Body of pancreas (tissue), 4 donors: ENCODE measurements around the gene MAX. TPM values are rescaled to one million over a fixed set of nuclear protein-coding genes. Genes with fewer than 3 reads are reported as not detected.
A peak's percentile ranks its signal among the peaks of the same experiment; 100 is the strongest.
"Not testable (repeated sequence)": the region's sequence is repeated elsewhere in the genome, so short reads cannot be mapped to it uniquely, and the experiment has no call there.

Experiments
- ATAC-seq: fragments of 150-250 bp; one replicate; pipeline ENCODE4 v1.9.1; 2016
- DNase-seq, 4 donors: peaks; one replicate each; pipeline ENCODE4 v3.0.0-alpha.2; 2019
- H3K27ac ChIP-seq, 4 donors: fragments of 200-600 bp; sonication (generic); 1 replicate in 3 of 4; 2 replicates in 1 of 4; pipeline versions ENCODE4 v1.5.1 to v1.6.1; 2016 to 2019; ENCODE audit warnings: mild to moderate bottlenecking in 1 of 4, mixed read lengths in 1 of 4, moderate library complexity in 1 of 4
- H3K27me3 ChIP-seq, 2 donors: fragments of 200-600 bp; sonication (generic); one replicate each; pipeline ENCODE4 v1.6.0; 2016; ENCODE audit warnings: mild to moderate bottlenecking in 1 of 2
- H3K36me3 ChIP-seq, 2 donors: fragments of 200-600 bp; sonication (generic); replicated peaks in 1 of 2; 2 replicates each; pipeline ENCODE4 v1.5.1; 2016; ENCODE audit warnings: low read depth in 2 of 2; ENCODE audit not compliant: insufficient read depth in 1 of 2
- H3K4me1 ChIP-seq: fragments of 200-600 bp; sonication (generic); one replicate; pipeline ENCODE4 v1.6.0; 2016
- H3K4me3 ChIP-seq, 2 donors: fragments of 200-600 bp; sonication (generic); 1 replicate in 1 of 2; 2 replicates in 1 of 2; pipeline ENCODE4 v1.5.1; 2016 to 2019
- H3K9me3 ChIP-seq, 3 donors: fragments of 200-600 bp; sonication (generic); 1 replicate in 2 of 3; 2 replicates in 1 of 3; pipeline ENCODE4 v1.5.1; 2016
- POLR2A ChIP-seq, 3 donors: fragments of 450-650 bp; IDR thresholded peaks; one replicate each; pipeline ENCODE4 v1.6.1; 2016; ENCODE audit warnings: antibody characterized with exemption in 3 of 3, mild to moderate bottlenecking in 2 of 3
- WGBS, 2 donors: methylation state at CpG; one replicate each; pipeline ENCODE4 v1.1.5; 2017; 5-methylcytosine and 5-hydroxymethylcytosine counted together
- intact Hi-C: fragments of 100-400 bp; cut with DNase I; formaldehyde crosslinking; loops from one replicate; pipeline ENCODE4 v1.15.1; 2023
- total RNA-seq, 2 donors: library from RNA; depleted of rRNA; stranded (reverse); fragments of >200 nt; gene quantifications; one replicate each; pipeline ENCODE4 v1.1.0, GENCODE V29; 2016
- TF ChIP-seq, protein P1 (sequence below), 7 experiments: fragments of 450-650 bp in 4 of 7; fragments of 200-600 bp in 3 of 7; sonication (generic) in 3 of 7; IDR thresholded peaks; one replicate each; pipeline ENCODE4 v1.5.1; 2016 to 2019; ENCODE audit warnings: antibody characterized with exemption in 7 of 7

The MAX gene
- total RNA-seq, 2 donors from 2014 or later: 28.8 to 30.0 TPM

- no peak for DNase-seq
- TF ChIP-seq POLR2A (IDR thresholded peaks at IDR 0.05): no peak
- TF ChIP-seq, protein P1, sequence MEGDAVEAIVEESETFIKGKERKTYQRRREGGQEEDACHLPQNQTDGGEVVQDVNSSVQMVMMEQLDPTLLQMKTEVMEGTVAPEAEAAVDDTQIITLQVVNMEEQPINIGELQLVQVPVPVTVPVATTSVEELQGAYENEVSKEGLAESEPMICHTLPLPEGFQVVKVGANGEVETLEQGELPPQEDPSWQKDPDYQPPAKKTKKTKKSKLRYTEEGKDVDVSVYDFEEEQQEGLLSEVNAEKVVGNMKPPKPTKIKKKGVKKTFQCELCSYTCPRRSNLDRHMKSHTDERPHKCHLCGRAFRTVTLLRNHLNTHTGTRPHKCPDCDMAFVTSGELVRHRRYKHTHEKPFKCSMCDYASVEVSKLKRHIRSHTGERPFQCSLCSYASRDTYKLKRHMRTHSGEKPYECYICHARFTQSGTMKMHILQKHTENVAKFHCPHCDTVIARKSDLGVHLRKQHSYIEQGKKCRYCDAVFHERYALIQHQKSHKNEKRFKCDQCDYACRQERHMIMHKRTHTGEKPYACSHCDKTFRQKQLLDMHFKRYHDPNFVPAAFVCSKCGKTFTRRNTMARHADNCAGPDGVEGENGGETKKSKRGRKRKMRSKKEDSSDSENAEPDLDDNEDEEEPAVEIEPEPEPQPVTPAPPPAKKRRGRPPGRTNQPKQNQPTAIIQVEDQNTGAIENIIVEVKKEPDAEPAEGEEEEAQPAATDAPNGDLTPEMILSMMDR (IDR thresholded peaks at IDR 0.05): no peak
- Histone ChIP-seq H3K36me3 (peaks cover 0 to 3% of the 10 kb centered on the region in 2 donors), H3K4me1 (no peaks in the 10 kb centered on the region), H3K9me3 (peaks cover 0 to 2% (median 0%) of the 10 kb centered on the region in 3 donors), H3K27me3 (no peaks in the 10 kb centered on the region), H3K27ac (no peak overlapping the region), H3K4me3 (no peak overlapping the region)
- ATAC-seq: no peak
- 97 to 98% methylated on average over 3 of the region's 3 CpGs for WGBS, 2 donors
- intact Hi-C loops: no loop called here
These were observed 69.1 kb downstream of the MAX start for GRCh38 chr14:65033181-65033580.

DNA sequence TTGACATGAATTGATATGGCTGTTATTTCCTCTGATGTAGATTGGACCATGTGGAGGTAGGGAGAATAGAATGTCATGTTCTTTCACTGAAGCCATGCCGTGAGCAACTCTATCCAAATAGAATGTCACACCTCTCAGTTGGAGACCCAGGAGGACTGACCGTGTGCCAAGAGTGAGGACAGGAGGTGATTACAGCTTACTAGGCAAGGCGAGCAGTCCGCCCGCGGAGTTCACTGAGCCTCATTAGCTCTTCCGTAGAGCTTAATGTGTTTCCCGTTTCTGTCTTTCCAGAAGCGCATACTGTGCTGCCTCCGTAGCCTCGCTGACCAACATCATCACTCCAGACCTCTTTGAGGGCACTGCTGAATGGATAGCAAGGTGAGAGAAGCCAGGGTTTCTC is 70.0 kb downstream of the MAX start:
- H3K4me3 ChIP-seq: no peak overlapping the region
- H3K27ac ChIP-seq: peak overlapping the region in 2 of 4 donors; percentile 14 to 24
- 68 to 84% methylated on average over 11 of the region's 11 CpGs for WGBS, 2 donors
- H3K27me3 ChIP-seq: no peaks in the 10 kb centered on the region
- TF ChIP-seq, protein P1 (IDR thresholded peaks at IDR 0.05): no peak
- TF ChIP-seq POLR2A (IDR thresholded peaks at IDR 0.05): no peak
- intact Hi-C loops: no loop called here
- peaks cover 0 to 2% (median 0%) of the 10 kb centered on the region in 3 donors for H3K9me3 ChIP-seq
- DNase-seq (peak in 3 of 4 donors; percentile 31 to 42 (median 39)), ATAC-seq (peak; percentile 56)
- no peaks in the 10 kb centered on the region for H3K4me1 ChIP-seq
- H3K36me3 ChIP-seq: peaks cover 0 to 6% of the 10 kb centered on the region in 2 donors

DNA sequence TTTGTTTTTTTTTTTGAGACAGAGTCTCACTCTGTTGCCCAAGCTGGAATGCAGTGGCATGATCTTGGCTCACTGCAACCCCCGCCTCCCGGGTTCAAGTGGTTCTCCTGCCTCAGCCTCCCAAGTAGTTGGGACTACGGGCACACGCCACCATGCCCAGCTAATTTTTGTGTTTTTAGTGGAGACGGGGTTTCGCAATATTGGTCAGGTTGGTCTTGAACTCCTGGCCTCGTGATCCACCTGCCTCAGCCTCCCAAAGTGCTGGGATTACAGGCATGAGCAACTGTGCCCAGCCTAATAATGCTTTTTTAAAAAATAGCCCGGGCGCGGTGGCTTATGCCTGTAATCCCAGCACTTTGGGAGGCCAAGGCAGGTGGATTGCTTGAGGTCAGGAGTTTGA is 71.0 kb downstream of the MAX start:
- WGBS, 2 donors: 94 to 96% methylated on average over 10 of the region's 10 CpGs
- H3K9me3 ChIP-seq, ATAC-seq, H3K27me3 ChIP-seq, DNase-seq, H3K4me1 ChIP-seq, H3K4me3 ChIP-seq, intact Hi-C loops, H3K36me3 ChIP-seq, H3K27ac ChIP-seq: not testable (repeated sequence)

DNA sequence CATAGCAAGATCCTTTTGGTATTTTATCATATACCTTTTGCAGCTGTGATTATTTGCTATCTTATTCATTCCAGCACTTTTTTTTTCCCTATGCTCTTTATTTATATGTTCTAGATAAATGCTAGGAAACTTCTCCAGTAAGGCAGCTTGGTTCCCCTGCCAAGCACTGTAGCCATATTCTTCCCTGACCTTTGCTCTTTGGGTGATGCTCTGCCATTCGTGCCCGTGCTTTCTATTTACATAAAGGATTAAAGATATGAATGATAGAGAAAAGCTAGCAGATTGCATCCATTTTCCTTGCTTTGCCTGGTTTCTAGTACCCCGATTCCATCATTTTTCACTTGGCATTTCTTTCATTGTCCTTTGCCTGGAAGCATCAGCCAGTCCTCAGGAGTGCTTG is 73.4 kb downstream of the MAX start:
- TF ChIP-seq POLR2A (IDR thresholded peaks at IDR 0.05): no peak
- TF ChIP-seq, protein P1 (IDR thresholded peaks at IDR 0.05): no peak
- no peak for DNase-seq
- Histone ChIP-seq H3K27me3 (no peaks in the 10 kb centered on the region), H3K9me3 (peaks cover 0 to 2% (median 0%) of the 10 kb centered on the region in 3 donors), H3K4me1 (no peaks in the 10 kb centered on the region), H3K36me3 (peaks cover 0 to 6% of the 10 kb centered on the region in 2 donors), H3K27ac (no peak overlapping the region), H3K4me3 (no peak overlapping the region)
- intact Hi-C loops: no loop called here
- no peak for ATAC-seq
- 48 to 50% methylated on average over 3 of the region's 3 CpGs for WGBS, 2 donors

GRCh38 chr14:65027127-65027799 is 75.1 kb downstream of the MAX start:
- H3K27me3 ChIP-seq: no peaks in the 10 kb centered on the region
- intact Hi-C loops: no loop called here
- H3K36me3 ChIP-seq: peaks cover 0 to 3% of the 10 kb centered on the region in 2 donors
- no peak overlapping the region for H3K27ac ChIP-seq
- H3K4me3 ChIP-seq: no peak overlapping the region
- H3K4me1 ChIP-seq: no peaks in the 10 kb centered on the region
- H3K9me3 ChIP-seq: peaks cover 0 to 2% (median 0%) of the 10 kb centered on the region in 3 donors
- DNase-seq: no peak
- WGBS, 2 donors: 95 to 97% methylated on average over 11 of the region's 11 CpGs
- TF ChIP-seq, protein P1 (IDR thresholded peaks at IDR 0.05): no peak
- TF ChIP-seq POLR2A (IDR thresholded peaks at IDR 0.05): no peak
- ATAC-seq: no peak
